Suprapubic skin (tissue), 4 donors: ENCODE data around the gene LRRC3B. TPM values are rescaled to one million over a fixed set of nuclear protein-coding genes. Genes with fewer than 3 reads are reported as not detected.

ENCODE experiments used
- DNase-seq, 2 donors: peaks; one replicate each; pipeline ENCODE4 v3.0.0-alpha.2; 2019; ENCODE audit warnings: low spot score in 2 of 2
- H3K27ac ChIP-seq: fragments of 200-600 bp; sonication (generic); one replicate; pipeline ENCODE4 v1.5.1; 2019
- H3K27me3 ChIP-seq: fragments of 200-600 bp; sonication (generic); one replicate; pipeline ENCODE4 v1.5.1; 2019
- H3K36me3 ChIP-seq: fragments of 200-600 bp; sonication (generic); one replicate; pipeline ENCODE4 v1.5.1; 2019
- H3K4me1 ChIP-seq: fragments of 200-600 bp; sonication (generic); one replicate; pipeline ENCODE4 v1.5.1; 2019
- H3K4me3 ChIP-seq: fragments of 200-600 bp; sonication (generic); one replicate; pipeline ENCODE4 v1.5.1; 2019; ENCODE audit warnings: mild to moderate bottlenecking
- H3K9me3 ChIP-seq: fragments of 200-600 bp; sonication (generic); one replicate; pipeline ENCODE4 v1.5.1; 2019
- CTCF ChIP-seq, 2 donors: fragments of 200-600 bp in 1 of 2; fragments of 450-650 bp in 1 of 2; sonication (generic) in 1 of 2; IDR thresholded peaks; one replicate each; pipeline ENCODE4 v1.5.1; 2016 to 2019; ENCODE audit warnings: antibody characterized with exemption in 2 of 2, mild to moderate bottlenecking in 1 of 2, moderate library complexity in 1 of 2
- EP300 ChIP-seq: sonication (generic); formaldehyde crosslinking; IDR thresholded peaks from one replicate; pipeline ENCODE4 v1.6.1; 2017; ENCODE audit warnings: antibody characterized with exemption
- POLR2A ChIP-seq, 2 donors: fragments of 450-650 bp; IDR thresholded peaks; one replicate each; pipeline ENCODE4 v1.6.1; 2017; ENCODE audit warnings: antibody characterized with exemption in 2 of 2, mild to moderate bottlenecking in 2 of 2, moderate library complexity in 2 of 2
- POLR2AphosphoS5 ChIP-seq, 3 donors: sonication (generic); formaldehyde crosslinking; IDR thresholded peaks; one replicate each; pipeline ENCODE4 v1.6.1; 2017; ENCODE audit warnings: antibody characterized with exemption in 3 of 3
- WGBS: methylation state at CpG from one replicate; pipeline ENCODE4 v1.1.5; 2018; 5-methylcytosine and 5-hydroxymethylcytosine counted together
- total RNA-seq, 4 donors: library from RNA; depleted of rRNA; stranded (reverse); fragments of >200 nt; gene quantifications; one replicate each; pipeline ENCODE4 v1.1.0, GENCODE V29; 2016

Gene LRRC3B
- total RNA-seq, 4 donors from 2014 or later: not detected

GRCh38 chr3:26668171-26668570 lies 45.6 kb downstream of the LRRC3B start:
- no peak overlapping the region for H3K27ac ChIP-seq
- H3K4me1 ChIP-seq: no peaks in the 10 kb centered on the region
- no peaks in the 10 kb centered on the region for H3K36me3 ChIP-seq
- TF ChIP-seq POLR2A (IDR thresholded peaks at IDR 0.05): no peak
- no peak for TF ChIP-seq POLR2AphosphoS5 (IDR thresholded peaks at IDR 0.05)
- TF ChIP-seq EP300: no peak
- no peak for TF ChIP-seq CTCF (IDR thresholded peaks at IDR 0.05)
- no peaks in the 10 kb centered on the region for H3K9me3 ChIP-seq
- H3K4me3 ChIP-seq: no peak overlapping the region
- no peaks in the 10 kb centered on the region for H3K27me3 ChIP-seq
- 71% methylated on average over 3 of the region's 3 CpGs for WGBS
- DNase-seq: no peak

- no peak for TF ChIP-seq EP300
- no peak for TF ChIP-seq POLR2A (IDR thresholded peaks at IDR 0.05)
- TF ChIP-seq CTCF (IDR thresholded peaks at IDR 0.05): no peak
- TF ChIP-seq POLR2AphosphoS5 (IDR thresholded peaks at IDR 0.05): no peak
- no peak for DNase-seq
- H3K9me3 ChIP-seq: no peaks in the 10 kb centered on the region
- no peak overlapping the region for H3K27ac ChIP-seq
- no peaks in the 10 kb centered on the region for H3K27me3 ChIP-seq
- H3K36me3 ChIP-seq: no peaks in the 10 kb centered on the region
- H3K4me1 ChIP-seq: no peaks in the 10 kb centered on the region
- H3K4me3 ChIP-seq: no peak overlapping the region
These were observed 46.1 kb downstream of the LRRC3B start for GRCh38 chr3:26668696-26669095.

- WGBS: 93% methylated on average over 2 of the region's 2 CpGs
- no peak for DNase-seq
These were observed 52.8 kb downstream of the LRRC3B start for GRCh38 chr3:26675336-26675735.

GRCh38 chr3:26681632-26682031 lies 59.1 kb downstream of the LRRC3B start:
- no peaks in the 10 kb centered on the region for H3K27me3 ChIP-seq
- WGBS: 79% methylated on average over 2 of the region's 2 CpGs
- H3K36me3 ChIP-seq: no peaks in the 10 kb centered on the region
- no peaks in the 10 kb centered on the region for H3K4me1 ChIP-seq
- H3K27ac ChIP-seq: no peak overlapping the region
- no peak for TF ChIP-seq POLR2AphosphoS5 (IDR thresholded peaks at IDR 0.05)
- no peak overlapping the region for H3K4me3 ChIP-seq
- H3K9me3 ChIP-seq: no peaks in the 10 kb centered on the region
- DNase-seq: no peak

More at GRCh38 chr3:26675336-26675735, 52.8 kb downstream of the LRRC3B start:
- Histone ChIP-seq H3K4me3 (no peak overlapping the region), H3K9me3 (no peaks in the 10 kb centered on the region), H3K27me3 (no peaks in the 10 kb centered on the region), H3K36me3 (no peaks in the 10 kb centered on the region), H3K4me1 (no peaks in the 10 kb centered on the region), H3K27ac (no peak overlapping the region)
- TF ChIP-seq CTCF (IDR thresholded peaks at IDR 0.05): no peak
- no peak for TF ChIP-seq EP300
- no peak for TF ChIP-seq POLR2AphosphoS5 (IDR thresholded peaks at IDR 0.05)
- TF ChIP-seq POLR2A (IDR thresholded peaks at IDR 0.05): no peak

- no peaks in the 10 kb centered on the region for H3K36me3 ChIP-seq
- no peak for TF ChIP-seq EP300
- no peak for TF ChIP-seq CTCF (IDR thresholded peaks at IDR 0.05)
- no peak for TF ChIP-seq POLR2A (IDR thresholded peaks at IDR 0.05)
- no peak for TF ChIP-seq POLR2AphosphoS5 (IDR thresholded peaks at IDR 0.05)
- H3K4me1 ChIP-seq: no peaks in the 10 kb centered on the region
- peaks cover 4% of the 10 kb centered on the region for H3K9me3 ChIP-seq
- DNase-seq: no peak
- no peaks in the 10 kb centered on the region for H3K27me3 ChIP-seq
- H3K27ac ChIP-seq: no peak overlapping the region
- WGBS: 77% methylated on average over 1 of the region's 1 CpG
- H3K4me3 ChIP-seq: no peak overlapping the region
These were observed 59.8 kb downstream of the LRRC3B start for GRCh38 chr3:26682406-26682805.

- no peak overlapping the region for H3K27ac ChIP-seq
- H3K36me3 ChIP-seq: no peaks in the 10 kb centered on the region
- TF ChIP-seq POLR2AphosphoS5 (IDR thresholded peaks at IDR 0.05) (no peak), EP300 (no peak), POLR2A (IDR thresholded peaks at IDR 0.05) (no peak), CTCF (IDR thresholded peaks at IDR 0.05) (no peak)
- H3K4me3 ChIP-seq: no peak overlapping the region
- H3K4me1 ChIP-seq: no peaks in the 10 kb centered on the region
- 64% methylated on average over 3 of the region's 3 CpGs for WGBS
- no peak for DNase-seq
- H3K9me3 ChIP-seq: peaks cover 8% of the 10 kb centered on the region
- H3K27me3 ChIP-seq: no peaks in the 10 kb centered on the region
These were observed 61.3 kb downstream of the LRRC3B start for GRCh38 chr3:26683902-26684301.
